ENCODE data around the gene ZNF30. TPM values are rescaled to one million over a fixed set of nuclear protein-coding genes. Genes with fewer than 3 reads are reported as not detected.
"Not testable (repeated sequence)": the region's sequence is repeated elsewhere in the genome, so short reads cannot be mapped to it uniquely, and the experiment has no call there.

ZNF30 gene
- total and polyA plus RNA-seq, 8 donors, result 0.58 to 6.1 (median 2.9) TPM; not detected in 1

- H3K27ac ChIP-seq, result no peak overlapping the region
- intact Hi-C loops (cut with DNase I; ENCODE audit: low total_unique reads), result no loop called here
- H3K27me3 ChIP-seq, result no peaks in the 10 kb centered on the region
- WGBS, 5 donors, result 74 to 84% (median 81%) methylated on average over 6 of the region's 6 CpGs
- DNase-seq, result no peak
- H3K4me3 ChIP-seq, result no peak overlapping the region
- no peaks in the 10 kb centered on the region for H3K4me1 ChIP-seq
- TF ChIP-seq EP300 (IDR thresholded peaks at IDR 0.05) (no peak), CTCF (IDR thresholded peaks at IDR 0.05) (no peak), POLR2A (IDR thresholded peaks at IDR 0.05) (no peak), POLR2AphosphoS5 (IDR thresholded peaks at IDR 0.05) (no peak)
- H3K36me3 ChIP-seq, result no peaks in the 10 kb centered on the region
- H3K9me3 ChIP-seq, result peaks cover 0 to 46% (median 29%) of the 10 kb centered on the region in 4 donors
These were observed 38.6 kb upstream of the ZNF30 start for GRCh38 chr19:34888091-34888490.

GRCh38 chr19:34900245-34900644 is 26.5 kb upstream of the ZNF30 start:
- TF ChIP-seq EP300 (IDR thresholded peaks at IDR 0.05) (no peak), CTCF (IDR thresholded peaks at IDR 0.05) (no peak), POLR2A (IDR thresholded peaks at IDR 0.05) (no peak), POLR2AphosphoS5 (IDR thresholded peaks at IDR 0.05) (no peak)
- peaks cover 0 to 8% (median 2%) of the 10 kb centered on the region in 4 donors for H3K4me1 ChIP-seq
- H3K4me3 ChIP-seq, result no peak overlapping the region
- DNase-seq, result no peak
- peaks cover 6 to 26% (median 18%) of the 10 kb centered on the region in 3 donors for H3K27me3 ChIP-seq
- no peaks in the 10 kb centered on the region for H3K36me3 ChIP-seq
- peaks cover 0 to 24% (median 12%) of the 10 kb centered on the region in 4 donors for H3K9me3 ChIP-seq
- WGBS, 5 donors, result 68 to 76% (median 71%) methylated on average over 2 of the region's 2 CpGs
- no peak overlapping the region for H3K27ac ChIP-seq
- intact Hi-C loops (cut with DNase I; ENCODE audit: low total_unique reads), result no loop called here

DNA sequence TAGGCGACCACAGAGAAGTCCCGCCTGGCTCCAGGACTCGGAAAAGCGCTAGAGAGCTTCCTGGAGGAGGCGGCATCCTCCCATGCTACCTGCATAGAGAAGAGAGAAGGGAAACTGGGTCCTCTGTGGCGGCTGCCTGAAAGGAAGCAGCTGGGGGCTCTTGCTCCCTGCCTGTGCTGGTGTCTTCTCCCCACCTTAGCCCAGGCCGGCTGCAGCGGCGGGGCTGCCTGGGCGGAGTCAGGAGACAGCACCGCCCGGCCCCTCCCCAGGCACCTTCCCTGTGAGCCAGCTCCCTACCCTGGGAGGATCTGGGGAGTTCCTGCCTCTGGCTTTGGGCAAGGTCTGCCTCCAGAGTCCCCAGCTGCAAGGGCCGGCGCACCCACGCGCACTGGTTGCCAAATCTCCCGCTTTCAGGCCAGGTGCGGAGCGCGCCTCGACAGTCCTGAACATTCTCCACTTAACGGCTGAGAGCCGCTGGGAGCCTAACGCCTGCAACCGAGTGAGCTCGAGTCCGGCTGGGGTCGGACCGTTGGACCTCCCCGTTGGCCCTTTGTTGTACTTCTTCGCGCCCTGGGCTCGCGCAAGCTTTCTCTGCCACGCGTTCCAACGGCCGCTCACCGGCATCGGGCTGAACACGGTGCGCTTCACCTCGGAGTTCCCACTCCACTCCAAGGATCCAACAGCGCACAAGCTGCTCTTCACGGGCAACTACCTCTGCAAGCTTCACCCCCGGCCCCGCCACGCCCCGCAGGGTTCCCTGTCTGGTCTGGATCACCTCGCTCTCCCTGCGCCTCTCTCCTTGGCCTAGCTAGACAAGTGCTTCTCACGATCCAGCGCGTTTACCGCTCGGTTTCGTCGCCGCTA is 21.8 kb upstream of the ZNF30 start:
- peaks cover 6 to 65% (median 33%) of the 10 kb centered on the region in 3 donors for H3K27me3 ChIP-seq
- intact Hi-C loops (cut with DNase I; ENCODE audit: low total_unique reads), result no loop called here

DNA sequence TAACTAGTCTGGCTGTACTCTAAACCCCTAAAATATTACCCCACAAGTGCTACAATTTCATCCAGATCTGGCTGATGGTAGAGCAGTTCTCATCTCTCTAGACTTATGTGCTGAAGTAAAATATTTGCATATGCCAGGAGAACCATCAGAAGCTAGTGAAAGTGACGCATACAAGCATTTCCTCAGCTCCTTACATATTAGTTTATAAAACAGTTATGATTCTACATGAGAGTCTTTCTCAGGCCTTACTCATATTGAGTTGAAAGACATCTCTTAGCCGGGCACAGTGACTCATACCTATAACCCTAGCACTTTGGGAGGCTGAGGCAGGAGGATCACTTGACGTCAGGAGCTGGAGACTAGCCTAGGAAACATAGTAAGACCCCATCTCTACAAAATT is 15.9 kb upstream of the ZNF30 start:
- intact Hi-C loops (cut with DNase I; ENCODE audit: low total_unique reads), result no loop called here
- no peak for DNase-seq
- peaks cover 0 to 20% (median 9%) of the 10 kb centered on the region in 4 donors for H3K9me3 ChIP-seq
- 85 to 92% (median 90%) methylated on average over 3 of the region's 3 CpGs for WGBS, 5 donors
- H3K36me3 ChIP-seq, result no peaks in the 10 kb centered on the region
- peaks cover 0 to 33% (median 9%) of the 10 kb centered on the region in 3 donors for H3K27me3 ChIP-seq
- H3K27ac ChIP-seq, result no peak overlapping the region
- no peaks in the 10 kb centered on the region for H3K4me1 ChIP-seq
- H3K4me3 ChIP-seq, result no peak overlapping the region
- TF ChIP-seq POLR2A (IDR thresholded peaks at IDR 0.05), result no peak
- TF ChIP-seq POLR2AphosphoS5 (IDR thresholded peaks at IDR 0.05), result no peak
- no peak for TF ChIP-seq CTCF (IDR thresholded peaks at IDR 0.05)
- TF ChIP-seq EP300 (IDR thresholded peaks at IDR 0.05), result no peak

More for the DNA sequence above, 21.8 kb upstream of the ZNF30 start:
- Histone ChIP-seq H3K27ac (no peak overlapping the region), H3K4me3 (peak overlapping the region in 1 of 4 donors; percentile 13), H3K36me3 (no peaks in the 10 kb centered on the region), H3K4me1 (peaks cover 0 to 10% (median 2%) of the 10 kb centered on the region in 4 donors), H3K9me3 (peaks cover 0 to 10% (median 0%) of the 10 kb centered on the region in 4 donors)
- TF ChIP-seq POLR2A (IDR thresholded peaks at IDR 0.05) (no peak), EP300 (IDR thresholded peaks at IDR 0.05) (no peak), POLR2AphosphoS5 (IDR thresholded peaks at IDR 0.05) (no peak), CTCF (IDR thresholded peaks at IDR 0.05) (no peak)
- WGBS, 5 donors, result 4 to 9% (median 6%) methylated on average over 42 to 59 of the region's 59 CpGs
- peak in 1 of 2 donors; percentile 3 for DNase-seq

DNA sequence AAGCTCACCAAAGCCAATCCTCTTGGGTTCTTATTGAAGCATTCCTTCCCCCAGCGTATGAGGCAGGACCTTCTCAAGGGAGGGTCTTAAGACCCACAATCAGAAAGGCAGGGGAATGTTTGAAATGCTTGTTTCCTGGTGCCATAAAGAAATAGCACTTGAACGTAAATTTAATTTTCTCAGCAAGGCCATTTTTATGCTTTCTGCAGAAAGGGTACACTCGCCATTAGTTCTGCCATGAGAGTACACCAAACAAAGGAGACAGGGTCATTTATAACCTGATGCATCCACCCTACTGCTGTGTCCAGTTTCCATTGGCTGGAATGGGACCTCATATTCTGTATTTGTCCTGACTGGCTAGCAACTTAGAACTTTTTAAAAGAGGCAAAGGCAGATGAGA is 9.6 kb upstream of the ZNF30 start:
- DNase-seq; H3K4me3 ChIP-seq; intact Hi-C loops (cut with DNase I; ENCODE audit: low total_unique reads); H3K27ac ChIP-seq; H3K27me3 ChIP-seq; H3K4me1 ChIP-seq; H3K36me3 ChIP-seq: not testable (repeated sequence)
- 73 to 86% (median 82%) methylated on average over 3 of the region's 3 CpGs for WGBS, 5 donors
- H3K9me3 ChIP-seq, result peaks cover 3 to 53% (median 34%) of the 10 kb centered on the region in 4 donors

All from stomach (tissue), 9 donors.